ENCODE data around the gene GUCY1A2.
"Not testable (repeated sequence)": the region's sequence is repeated elsewhere in the genome, so short reads cannot be mapped to it uniquely, and the experiment has no call there.

GUCY1A2 gene

DNA sequence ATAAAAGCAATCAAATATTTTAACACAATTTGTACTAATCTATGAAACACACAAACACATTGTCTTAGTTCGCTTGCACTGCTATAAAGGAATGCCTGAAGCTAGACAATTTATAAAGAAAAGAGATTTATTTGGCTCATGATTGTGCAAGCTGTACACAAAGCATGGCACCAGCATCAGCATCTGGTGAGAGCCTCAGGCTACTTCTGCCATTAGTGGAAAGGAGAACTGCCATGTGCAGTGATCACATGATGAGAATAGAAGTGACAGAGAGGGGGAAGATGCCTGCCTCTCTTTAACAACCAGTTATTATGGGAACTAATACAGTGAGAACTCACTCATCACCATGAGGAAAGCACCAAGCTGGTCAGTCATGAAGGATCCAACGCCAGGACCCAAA, 105.1 kb downstream of the GUCY1A2 start:
- TF ChIP-seq, protein P1, sequence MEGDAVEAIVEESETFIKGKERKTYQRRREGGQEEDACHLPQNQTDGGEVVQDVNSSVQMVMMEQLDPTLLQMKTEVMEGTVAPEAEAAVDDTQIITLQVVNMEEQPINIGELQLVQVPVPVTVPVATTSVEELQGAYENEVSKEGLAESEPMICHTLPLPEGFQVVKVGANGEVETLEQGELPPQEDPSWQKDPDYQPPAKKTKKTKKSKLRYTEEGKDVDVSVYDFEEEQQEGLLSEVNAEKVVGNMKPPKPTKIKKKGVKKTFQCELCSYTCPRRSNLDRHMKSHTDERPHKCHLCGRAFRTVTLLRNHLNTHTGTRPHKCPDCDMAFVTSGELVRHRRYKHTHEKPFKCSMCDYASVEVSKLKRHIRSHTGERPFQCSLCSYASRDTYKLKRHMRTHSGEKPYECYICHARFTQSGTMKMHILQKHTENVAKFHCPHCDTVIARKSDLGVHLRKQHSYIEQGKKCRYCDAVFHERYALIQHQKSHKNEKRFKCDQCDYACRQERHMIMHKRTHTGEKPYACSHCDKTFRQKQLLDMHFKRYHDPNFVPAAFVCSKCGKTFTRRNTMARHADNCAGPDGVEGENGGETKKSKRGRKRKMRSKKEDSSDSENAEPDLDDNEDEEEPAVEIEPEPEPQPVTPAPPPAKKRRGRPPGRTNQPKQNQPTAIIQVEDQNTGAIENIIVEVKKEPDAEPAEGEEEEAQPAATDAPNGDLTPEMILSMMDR (IDR thresholded peaks at IDR 0.05; ENCODE audit: control extremely low read depth, extremely low read depth, low read depth, missing control alignments) = no peak
- POLR2A ChIA-PET = no interaction called here
- no peak for DNase-seq (ENCODE audit: extremely low spot score)
- CTCF ChIA-PET = interaction anchor here (1.1 kb wide), 1 partner anchor 11 kb away, joined by 3 read pairs; no protein-coding TSS in a partner anchor

DNA sequence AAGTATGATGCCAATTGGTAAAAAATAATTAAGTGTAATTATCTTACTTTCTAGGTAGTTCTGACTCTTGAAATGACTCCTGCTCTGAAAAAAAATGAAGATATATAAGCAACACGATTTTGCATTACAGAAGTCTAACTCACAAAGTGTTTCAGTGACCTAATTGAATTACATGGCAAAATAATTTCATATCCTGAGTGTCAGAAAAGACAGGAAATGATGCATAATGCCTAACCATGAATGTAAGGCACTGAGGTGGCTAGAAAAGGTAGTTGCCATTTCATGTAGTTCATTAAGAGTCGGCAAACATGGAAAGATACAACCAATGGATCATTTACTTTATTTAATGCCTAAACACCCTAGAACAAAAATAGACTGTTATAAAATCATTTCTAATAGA, 113.5 kb downstream of the GUCY1A2 start:
- ChIA-PET POLR2A (no interaction called here), CTCF (interaction anchor here (1.5 kb wide), 1 partner anchor 10 kb away, joined by 3 read pairs; no protein-coding TSS in a partner anchor)
- TF ChIP-seq, protein P1 (IDR thresholded peaks at IDR 0.05; ENCODE audit: control extremely low read depth, extremely low read depth, low read depth, missing control alignments) = no peak
- no peak for DNase-seq (ENCODE audit: extremely low spot score)

DNA sequence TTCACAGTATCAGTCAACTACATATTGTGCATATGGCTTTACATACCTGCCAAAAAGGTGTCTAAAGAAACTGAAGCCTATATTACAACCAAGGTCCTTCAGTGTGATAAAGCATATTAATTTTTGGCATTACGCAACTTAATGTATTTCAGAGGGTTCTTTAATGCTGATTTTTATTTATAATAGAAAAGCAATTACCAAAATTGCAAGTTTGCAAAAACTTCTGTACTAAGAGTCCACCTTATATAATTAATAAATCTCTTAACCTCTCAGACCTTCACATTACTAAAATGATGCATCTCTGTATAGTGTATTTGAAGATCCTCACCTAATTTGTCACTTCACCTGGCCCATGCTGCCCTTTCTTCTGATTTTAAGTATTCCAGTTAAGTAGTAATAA, 128.6 kb downstream of the GUCY1A2 start:
- POLR2A ChIA-PET = no interaction called here
- DNase-seq (ENCODE audit: extremely low spot score) = no peak
- CTCF ChIA-PET = no interaction called here
- TF ChIP-seq, protein P1 (IDR thresholded peaks at IDR 0.05; ENCODE audit: control extremely low read depth, extremely low read depth, low read depth, missing control alignments) = no peak

DNA sequence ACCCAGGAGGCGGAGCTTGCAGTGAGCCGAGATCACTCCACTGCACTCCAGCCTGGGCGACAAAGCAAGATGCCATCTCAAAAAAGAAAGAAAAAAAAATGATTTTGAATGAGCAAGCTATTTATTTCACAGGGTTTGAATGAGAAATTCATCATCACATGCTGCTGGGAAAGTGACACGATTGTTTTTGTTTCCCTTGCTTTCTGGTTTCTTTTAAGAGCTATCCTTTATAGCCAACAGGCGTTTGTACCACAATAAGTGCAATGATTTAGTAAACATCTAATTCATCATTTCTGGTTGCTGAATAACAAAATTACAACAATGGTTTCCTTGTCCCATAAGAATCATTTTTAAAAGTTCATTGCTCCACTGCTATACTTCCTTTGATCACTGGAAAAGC, 129.9 kb downstream of the GUCY1A2 start:
- TF ChIP-seq, protein P1 (IDR thresholded peaks at IDR 0.05; ENCODE audit: control extremely low read depth, extremely low read depth, low read depth, missing control alignments) = no peak
- ChIA-PET CTCF (no interaction called here), POLR2A (no interaction called here)
- DNase-seq (ENCODE audit: extremely low spot score) = no peak

DNA sequence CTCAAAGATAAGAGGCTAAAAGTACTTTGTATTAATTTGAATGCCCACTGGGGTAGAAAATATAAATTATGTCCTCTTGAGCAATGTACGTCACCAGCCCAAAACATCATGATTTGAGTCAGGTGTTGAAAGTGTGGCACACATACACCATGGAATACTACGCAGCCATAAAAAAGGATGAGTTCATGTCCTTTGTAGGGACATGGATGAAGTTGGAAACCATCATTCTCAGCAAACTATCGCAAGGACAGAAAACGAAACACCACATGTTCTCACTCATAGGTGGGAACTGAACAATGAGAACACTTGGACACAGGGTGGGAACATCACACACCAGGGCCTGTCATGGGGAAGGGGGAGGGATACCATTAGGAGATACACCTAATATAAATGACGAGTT, 134.6 kb downstream of the GUCY1A2 start:
- CTCF ChIA-PET; DNase-seq (ENCODE audit: extremely low spot score); POLR2A ChIA-PET: not testable (repeated sequence)

DNA sequence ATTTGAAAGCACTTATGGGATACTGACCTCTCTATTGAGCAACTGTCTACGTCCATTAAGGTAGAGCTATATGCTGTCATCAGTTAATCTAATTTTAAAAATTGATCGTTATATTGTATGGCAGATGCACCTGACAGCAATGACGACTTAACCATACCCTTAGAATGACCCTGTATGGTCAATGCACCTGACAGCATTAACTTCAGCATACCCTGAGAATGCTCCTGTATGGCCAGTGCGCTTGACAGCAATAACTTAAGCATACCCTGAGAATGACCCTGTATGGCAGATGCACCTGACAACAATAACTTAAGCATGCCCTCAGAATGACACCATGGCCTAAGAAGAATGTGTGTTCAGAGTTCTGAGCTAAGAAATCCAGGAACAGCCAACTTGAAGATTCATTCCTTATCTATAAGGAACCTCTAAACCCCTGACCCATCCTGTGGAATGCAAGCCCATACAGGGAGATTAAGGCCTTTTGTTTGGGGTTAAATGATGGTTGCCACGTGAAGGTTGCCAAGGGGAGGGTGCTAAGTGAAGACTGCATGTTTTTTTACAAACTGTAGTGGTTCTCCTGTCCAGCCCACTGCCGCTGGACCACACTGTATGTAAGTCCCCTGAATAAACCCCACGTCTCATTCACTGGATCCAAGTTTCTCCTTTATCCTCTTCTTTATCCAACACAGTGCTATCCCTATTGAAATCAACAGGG, 138.3 kb downstream of the GUCY1A2 start:
- DNase-seq (ENCODE audit: extremely low spot score) = no peak
- POLR2A ChIA-PET = no interaction called here
- TF ChIP-seq, protein P1 (IDR thresholded peaks at IDR 0.05; ENCODE audit: control extremely low read depth, extremely low read depth, low read depth, missing control alignments) = no peak
- CTCF ChIA-PET = interaction anchor here (1.5 kb wide), 1 partner anchor 30 kb away, joined by 3 read pairs; no protein-coding TSS in a partner anchor

DNA sequence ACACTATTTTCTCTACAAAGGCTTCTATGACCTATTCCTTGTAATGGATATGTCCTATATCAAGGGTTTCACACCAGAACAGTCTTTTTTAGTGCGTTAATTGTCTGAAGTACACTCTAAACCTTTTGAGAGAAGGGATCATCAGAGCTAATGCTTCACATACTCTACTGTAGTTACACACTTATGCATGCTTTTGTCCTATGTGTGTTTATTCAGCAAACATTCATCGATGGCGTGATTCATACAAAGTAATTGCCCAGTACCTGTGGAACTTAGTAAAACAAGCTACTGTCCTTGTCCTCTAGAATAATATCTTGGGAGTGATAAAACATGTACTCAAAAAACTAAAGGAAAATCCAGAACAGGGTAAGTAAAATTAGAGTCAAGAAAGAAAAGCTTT, 139.2 kb downstream of the GUCY1A2 start:
- TF ChIP-seq, protein P1 (IDR thresholded peaks at IDR 0.05; ENCODE audit: control extremely low read depth, extremely low read depth, low read depth, missing control alignments) = no peak
- ChIA-PET POLR2A (no interaction called here), CTCF (interaction anchor here (1.5 kb wide), 1 partner anchor 31 kb away, joined by 3 read pairs; no protein-coding TSS in a partner anchor)
- no peak for DNase-seq (ENCODE audit: extremely low spot score)

Measured in GM10248 (cell line).